HG02870 (cell line): ENCODE results near the gene TENT4A.

Source experiments
- ATAC-seq: cut with Tn5 transposase; IDR thresholded peaks from one replicate; pipeline ENCODE4 v1.9.1; 2021; ENCODE audit warnings: mild to moderate bottlenecking, moderate library complexity; ENCODE audit not compliant: unreplicated experiment

The TENT4A gene

GRCh38 chr5:6731465-6732237, 18.4 kb downstream of the TENT4A start:
- ATAC-seq = no peak

GRCh38 chr5:6732634-6733410, 19.6 kb downstream of the TENT4A start:
- ATAC-seq = no peak

DNA sequence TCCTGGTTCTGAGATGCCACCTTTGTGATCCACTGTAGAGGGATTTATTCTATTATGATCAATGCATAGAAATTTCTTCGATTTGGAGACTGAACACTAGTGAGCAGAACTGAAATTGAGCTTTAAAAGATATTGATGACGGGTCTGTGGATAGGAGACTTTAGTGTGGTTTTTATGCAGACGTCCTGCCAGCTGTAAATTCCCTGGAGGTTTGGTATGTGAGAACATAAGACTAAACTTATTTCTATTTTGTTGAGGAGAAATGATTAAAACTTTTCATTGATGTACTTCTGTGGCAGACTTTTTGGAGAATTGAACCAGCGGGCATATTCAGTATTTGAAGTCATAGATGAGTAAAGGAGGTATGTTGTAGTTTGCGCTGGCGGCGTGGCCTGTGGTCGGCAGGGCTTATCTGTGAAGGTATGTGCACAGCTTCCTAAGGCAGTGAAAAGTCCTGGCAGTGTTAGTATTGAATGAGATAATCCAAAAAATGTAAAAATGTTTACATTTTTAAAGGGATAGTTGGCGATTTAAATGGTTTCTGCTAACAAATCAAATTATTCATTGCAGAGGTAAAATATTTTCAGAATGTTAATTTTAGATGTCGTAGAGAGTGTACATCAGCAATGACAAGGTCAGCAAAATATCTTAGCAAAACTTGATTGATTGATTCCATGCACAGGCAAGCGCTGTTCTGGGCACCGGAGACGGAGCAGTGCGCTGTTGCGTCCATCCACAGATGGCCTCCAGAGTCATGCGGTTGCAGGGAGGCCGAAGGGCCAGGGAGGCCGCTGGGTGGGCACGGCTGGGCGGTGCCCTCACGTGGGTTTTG, 20.4 kb downstream of the TENT4A start:
- no peak for ATAC-seq

- no peak for ATAC-seq
Observed at GRCh38 chr5:6734243-6734700, 21.0 kb downstream of the TENT4A start.

DNA sequence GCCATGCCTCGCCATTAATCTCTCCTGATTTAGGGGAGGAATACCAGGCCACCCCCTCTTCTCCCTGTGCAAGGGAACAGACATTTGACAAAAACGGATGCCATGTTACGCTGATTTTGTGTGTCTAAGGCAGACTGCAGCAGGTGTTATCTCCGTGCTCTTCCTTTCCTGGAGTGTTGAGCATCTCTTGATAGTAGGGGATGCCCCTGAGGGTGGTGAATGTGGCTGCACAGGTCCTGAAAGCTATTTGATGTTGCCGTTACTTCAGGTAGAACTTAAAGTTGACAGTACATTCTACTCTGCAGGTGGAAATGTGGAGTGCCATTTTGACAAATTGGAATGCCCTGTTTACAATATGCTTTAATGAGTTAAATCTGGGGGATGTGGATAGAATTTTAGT, 21.5 kb downstream of the TENT4A start:
- ATAC-seq = peak; percentile 33

DNA sequence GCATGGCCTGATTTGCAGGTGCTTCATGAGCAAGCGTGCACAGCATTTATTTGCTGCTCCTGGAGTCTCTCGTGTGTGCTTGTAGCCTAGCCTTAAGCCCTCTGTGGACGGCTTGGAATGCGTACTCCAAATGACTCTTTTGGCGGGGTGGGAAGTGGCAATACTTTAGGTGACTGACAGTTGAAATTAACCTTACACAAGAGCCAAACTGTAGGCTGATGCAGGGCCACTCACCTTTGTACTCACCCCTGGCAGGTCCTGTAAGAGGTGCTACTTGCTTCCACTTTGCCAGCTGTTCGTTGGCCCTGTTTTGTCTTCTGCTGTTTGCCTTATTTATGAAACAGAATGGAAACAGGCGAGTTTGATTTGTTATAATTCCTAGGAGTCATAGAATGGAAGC, 22.9 kb downstream of the TENT4A start:
- no peak for ATAC-seq

DNA sequence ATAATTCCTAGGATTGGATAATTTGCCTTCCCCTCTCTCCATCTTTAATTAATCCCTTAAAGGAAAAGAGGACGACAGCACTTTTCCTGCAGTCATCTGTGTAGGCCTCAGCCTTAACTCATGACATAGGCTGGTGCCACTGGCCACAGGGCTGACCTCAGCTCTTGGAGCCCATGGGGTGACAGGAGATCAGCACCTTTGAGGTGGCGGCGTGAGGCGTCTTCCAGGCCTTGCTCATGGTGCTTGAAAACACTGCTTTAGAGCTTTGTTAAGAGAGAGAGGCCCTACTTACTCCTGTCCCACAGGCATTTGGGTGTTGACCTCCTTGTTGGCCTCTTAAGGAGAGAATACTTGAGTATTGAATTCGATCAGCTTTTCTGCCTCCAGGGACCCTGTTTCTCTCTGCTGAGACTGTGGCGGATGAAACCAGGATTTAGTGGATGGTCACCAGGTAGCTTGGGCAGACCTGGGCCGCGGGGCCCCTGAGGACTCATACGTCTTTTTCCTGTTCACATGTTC, 23.4 kb downstream of the TENT4A start:
- no peak for ATAC-seq

GRCh38 chr5:6737043-6737941, 24.1 kb downstream of the TENT4A start:
- ATAC-seq = peak; percentile 74

- no peak for ATAC-seq
Observed at GRCh38 chr5:6739603-6740002, 26.4 kb downstream of the TENT4A start.

DNA sequence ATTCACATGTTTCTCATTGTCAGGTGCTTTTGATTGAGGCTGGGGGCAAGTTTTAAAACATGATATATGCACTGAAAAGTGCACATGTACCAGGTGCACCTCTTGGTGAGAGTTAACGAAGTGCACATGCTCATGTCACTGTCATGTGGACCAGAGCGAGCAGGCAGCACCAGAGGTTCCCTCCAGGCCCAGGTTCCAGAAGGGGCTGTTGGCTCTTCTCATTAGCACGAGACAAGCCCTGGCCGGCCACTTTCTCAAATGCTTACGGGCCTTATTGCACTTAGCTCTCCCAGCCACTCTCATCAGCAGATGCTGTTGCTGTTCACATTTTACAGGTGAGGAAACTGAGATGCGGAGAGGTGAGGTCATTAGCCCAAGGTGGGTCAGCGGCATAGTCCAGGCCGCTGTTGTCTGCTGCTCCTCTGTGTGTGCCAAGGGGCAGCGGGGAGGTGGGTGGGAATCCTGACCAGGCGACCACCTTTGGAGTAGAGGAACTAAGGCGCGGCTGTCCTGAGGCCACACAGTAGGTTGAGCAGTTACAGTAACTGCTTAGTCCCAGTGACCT, 27.4 kb downstream of the TENT4A start:
- ATAC-seq = no peak

GRCh38 chr5:6742081-6742758, 29.0 kb downstream of the TENT4A start:
- ATAC-seq = no peak

DNA sequence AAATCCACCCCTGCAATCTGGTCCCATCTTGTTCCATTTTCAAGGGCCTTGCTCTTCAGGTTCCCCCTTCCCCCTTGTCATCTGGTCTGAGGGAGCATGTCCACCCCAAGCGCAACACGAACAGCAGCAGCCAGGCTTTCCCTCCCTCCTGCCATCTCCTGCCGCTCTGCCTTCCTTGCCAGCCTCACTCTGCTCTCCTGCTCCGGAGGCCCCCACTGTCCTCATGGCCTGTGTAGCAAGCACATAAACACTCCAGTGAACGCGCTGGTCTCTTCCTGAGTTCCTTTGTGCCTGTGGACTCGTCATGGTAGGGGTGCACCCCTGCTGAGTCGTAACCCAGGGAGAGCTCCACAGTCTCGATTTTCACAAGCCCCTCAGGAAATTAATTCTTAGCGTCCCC, 29.9 kb downstream of the TENT4A start:
- ATAC-seq = no peak

DNA sequence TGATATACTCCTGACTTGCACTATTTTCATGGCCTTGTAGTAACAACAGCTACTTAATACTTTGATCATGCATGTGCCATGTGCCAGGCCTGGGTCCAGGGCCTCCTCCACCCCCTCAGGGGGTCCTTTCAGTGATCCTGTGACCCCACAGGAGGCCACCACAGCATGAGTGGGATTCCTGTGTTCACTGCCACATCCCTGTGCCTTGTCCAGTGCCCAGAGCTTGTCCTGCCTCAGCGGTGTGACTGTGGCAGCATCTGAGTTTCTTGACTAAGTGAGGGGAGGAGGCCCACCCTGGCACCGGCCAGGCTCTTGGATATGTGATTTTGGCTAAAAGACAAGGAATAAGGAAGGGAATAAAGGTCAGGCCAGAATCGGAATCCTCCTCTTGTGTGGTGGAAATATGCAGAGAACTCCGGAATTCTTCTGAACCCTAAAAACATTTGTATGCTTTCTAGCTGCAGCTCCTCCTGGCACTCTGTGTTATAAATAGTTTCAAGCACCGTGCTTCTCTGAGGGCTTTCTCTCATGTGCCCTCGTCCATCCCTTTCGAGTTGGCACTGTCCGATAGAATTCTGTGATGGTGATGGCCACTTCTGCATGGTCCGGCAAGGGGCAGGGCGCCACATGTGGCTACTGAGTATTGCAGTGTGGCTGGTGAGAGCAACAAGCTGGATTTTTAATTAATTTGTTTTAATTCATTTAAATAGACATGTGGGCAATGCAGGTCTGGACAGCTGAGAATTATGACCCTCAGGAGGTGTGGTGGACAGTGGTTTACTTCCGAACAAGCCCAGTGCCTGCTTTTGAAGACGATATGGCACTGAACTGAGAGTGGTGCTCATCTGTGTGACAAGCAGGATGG, 31.8 kb downstream of the TENT4A start:
- no peak for ATAC-seq

- ATAC-seq = peak; percentile 67
Observed at GRCh38 chr5:6745706-6746222, 32.5 kb downstream of the TENT4A start.

DNA sequence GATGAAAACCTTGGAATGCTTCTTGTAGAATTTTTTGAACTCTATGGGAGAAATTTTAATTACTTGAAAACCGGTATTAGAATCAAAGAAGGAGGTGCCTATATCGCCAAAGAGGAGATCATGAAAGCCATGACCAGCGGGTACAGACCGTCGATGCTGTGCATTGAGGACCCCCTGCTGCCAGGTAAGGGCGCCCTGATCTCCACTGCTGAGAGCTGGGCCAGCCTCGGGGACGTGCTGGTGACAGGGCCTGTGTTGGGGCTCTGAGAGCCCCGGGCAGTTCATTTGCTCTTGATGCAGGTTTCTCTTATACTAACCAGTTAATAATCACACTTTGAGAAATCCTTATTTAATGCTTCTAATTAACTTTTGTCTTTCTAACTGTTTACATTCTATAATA, 33.0 kb downstream of the TENT4A start:
- no peak for ATAC-seq

- ATAC-seq = no peak
Observed at GRCh38 chr5:6747103-6747502, 33.9 kb downstream of the TENT4A start.

DNA sequence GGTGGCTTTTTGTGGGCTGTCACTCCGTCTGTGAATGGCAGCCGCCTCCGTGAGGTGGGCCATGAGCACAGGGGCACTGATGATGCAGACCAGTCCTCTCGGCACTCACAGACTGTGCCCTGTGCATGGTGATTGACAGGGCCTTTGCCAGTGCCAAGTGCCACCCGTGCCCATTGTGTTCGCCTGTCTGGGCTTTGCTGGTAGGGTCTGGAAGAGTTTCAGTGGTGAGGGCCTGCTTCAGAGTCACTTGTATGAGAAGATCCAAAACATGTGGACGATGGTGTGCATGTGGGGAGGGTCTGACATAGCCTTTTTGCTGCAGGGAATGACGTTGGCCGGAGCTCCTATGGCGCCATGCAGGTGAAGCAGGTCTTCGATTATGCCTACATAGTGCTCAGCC, 34.9 kb downstream of the TENT4A start:
- ATAC-seq = no peak
